ENCODE measurements around the gene PTPRE.

PTPRE gene

GRCh38 chr10:128086003-128086863 lies 179.3 kb downstream of the PTPRE start:
- POLR2A ChIA-PET = no interaction called here
- H3K36me3 ChIP-seq (ENCODE audit: control insufficient read depth in 2 of 2, insufficient read depth in 1 of 2, low read length in 2 of 2) = no peaks in the 10 kb centered on the region
- no peaks in the 10 kb centered on the region for H3K9me3 ChIP-seq (ENCODE audit: control insufficient read depth, insufficient read depth, low read depth, low read length)
- H3K4me3 ChIP-seq (ENCODE audit: low read depth, low read length) = no peak overlapping the region
- no peak for TF ChIP-seq ZNF561 (tag by site-specific recombination; IDR thresholded peaks at IDR 0.05; ENCODE audit: borderline replicate concordance)
- TF ChIP-seq ZNF362 (tag by site-specific recombination; IDR thresholded peaks at IDR 0.05) = no peak
- no peak for TF ChIP-seq ZNF510 (tag by site-specific recombination; IDR thresholded peaks at IDR 0.05; ENCODE audit: insufficient replicate concordance)
- TF ChIP-seq ZNF155 (tag by site-specific recombination; IDR thresholded peaks at IDR 0.05) = no peak
- TF ChIP-seq ZNF18 (tag by site-specific recombination; IDR thresholded peaks at IDR 0.05) = no peak
- no peak for TF ChIP-seq ZNF585B (tag by site-specific recombination; IDR thresholded peaks at IDR 0.05)
- no peak for TF ChIP-seq ZNF26 (tag by site-specific recombination; IDR thresholded peaks at IDR 0.05)
- TF ChIP-seq GFI1B (tag by site-specific recombination; IDR thresholded peaks at IDR 0.05) = no peak
- TF ChIP-seq ZNF560 (tag by site-specific recombination; IDR thresholded peaks at IDR 0.05; ENCODE audit: borderline replicate concordance) = no peak
- no peak for TF ChIP-seq ZNF133 (tag by site-specific recombination; IDR thresholded peaks at IDR 0.05)
- TF ChIP-seq ZNF747 (tag by site-specific recombination; IDR thresholded peaks at IDR 0.05) = no peak
- no peak for TF ChIP-seq ZNF202 (tag by site-specific recombination; IDR thresholded peaks at IDR 0.05; ENCODE audit: borderline replicate concordance)
- TF ChIP-seq BCL6B (tag by site-specific recombination; IDR thresholded peaks at IDR 0.05) = no peak
- no peak for TF ChIP-seq PBX3 (CRISPR knock-in tag; IDR thresholded peaks at IDR 0.05)
- no peak for TF ChIP-seq ZBTB11 (tag by site-specific recombination; conservative IDR thresholded peaks at IDR 0.05; ENCODE audit: low read depth)
- no peak for TF ChIP-seq ZNF707 (tag by site-specific recombination; IDR thresholded peaks at IDR 0.05)
- TF ChIP-seq ZNF132 (tag by site-specific recombination; IDR thresholded peaks at IDR 0.05; ENCODE audit: borderline replicate concordance) = no peak
- no peak for TF ChIP-seq ZNF221 (tag by site-specific recombination; IDR thresholded peaks at IDR 0.05; ENCODE audit: borderline replicate concordance)
- no peak for TF ChIP-seq ZNF211 (tag by site-specific recombination; IDR thresholded peaks at IDR 0.05; ENCODE audit: low read depth)
- no peaks in the 10 kb centered on the region for H3K4me1 ChIP-seq (ENCODE audit: control insufficient read depth, insufficient read depth, low read length)
- CTCF ChIA-PET = interaction anchor here (0.6 to 1.0 kb wide), 3 partner anchors 10 to 125 kb away, joined by 3 read pairs; no protein-coding TSS in a partner anchor
- H3K27ac ChIP-seq (ENCODE audit: extremely low read depth, low read depth, low read length) = no peak overlapping the region
